Measurements from ENCODE around the gene LRRC74A.
"Not testable (repeated sequence)": the region's sequence is repeated elsewhere in the genome, so short reads cannot be mapped to it uniquely, and the experiment has no call there.

LRRC74A gene

GRCh38 chr14:76900682-76901081 lies 74.5 kb downstream of the LRRC74A start:
- no peak for DNase-seq

- no peak for DNase-seq
Observed at GRCh38 chr14:76901171-76902055, 75.2 kb downstream of the LRRC74A start.

GRCh38 chr14:76902591-76902990 lies 76.4 kb downstream of the LRRC74A start:
- no peak for DNase-seq

GRCh38 chr14:76904100-76904739 lies 78.0 kb downstream of the LRRC74A start:
- no peak for DNase-seq

- peak; percentile 82 for DNase-seq
Observed at GRCh38 chr14:76904740-76905569, 78.7 kb downstream of the LRRC74A start.

- DNase-seq: peak; percentile 37
Observed at GRCh38 chr14:76908834-76909233, 82.6 kb downstream of the LRRC74A start.

- no peak for DNase-seq
Observed at GRCh38 chr14:76909266-76909665, 83.1 kb downstream of the LRRC74A start.

- DNase-seq: no peak
Observed at GRCh38 chr14:76910371-76910890, 84.2 kb downstream of the LRRC74A start.

- DNase-seq: no peak
Observed at GRCh38 chr14:76911473-76911872, 85.3 kb downstream of the LRRC74A start.

- not testable (repeated sequence) for DNase-seq
Observed at GRCh38 chr14:76914533-76915081, 88.4 kb downstream of the LRRC74A start.

- DNase-seq: no peak
Observed at GRCh38 chr14:76916040-76916715, 90.0 kb downstream of the LRRC74A start.

- no peak for DNase-seq
Observed at GRCh38 chr14:76917158-76917596, 91.0 kb downstream of the LRRC74A start.

- DNase-seq: no peak
Observed at GRCh38 chr14:76917745-76918255, 91.6 kb downstream of the LRRC74A start.

- no peak for DNase-seq
Observed at GRCh38 chr14:76918256-76918781, 92.1 kb downstream of the LRRC74A start.

- no peak for DNase-seq
Observed at GRCh38 chr14:76918782-76919394, 92.7 kb downstream of the LRRC74A start.
